Skeletal muscle tissue (tissue), 1 donor: Measurements from ENCODE around the gene PES1. TPM values are rescaled to one million over a fixed set of nuclear protein-coding genes. Genes with fewer than 3 reads are reported as not detected.

Experiments
- total RNA-seq: library from RNA; depleted of rRNA; stranded (reverse); fragments of >200 nt; gene quantifications from one replicate; pipeline ENCODE4 v1.2.3, GENCODE V29; 2014

Gene PES1
- total RNA-seq, 1 donor from 2014 or later: 43.3 TPM

Other genes starting within 250 kb of the PES1 start
- gene SF3A1, start 235.0 kb downstream of the PES1 start, total RNA-seq: 18.8 TPM
- gene CCDC157, start 234.9 kb downstream of the PES1 start, total RNA-seq: 1.0 TPM
- gene RNF215, start 204.5 kb downstream of the PES1 start, total RNA-seq: 7.3 TPM
- gene SEC14L2, start 194.9 kb downstream of the PES1 start, total RNA-seq: 2.1 TPM
- 6.8 TPM for gene MTFP1, start 166.1 kb downstream of the PES1 start, total RNA-seq
- not detected for gene SEC14L3, start 119.9 kb downstream of the PES1 start, total RNA-seq
- under 0.01 TPM for gene SEC14L4, start 86.2 kb downstream of the PES1 start, total RNA-seq
- not detected for gene SEC14L6, start 45.2 kb downstream of the PES1 start, total RNA-seq
- gene GAL3ST1, start 17.2 kb downstream of the PES1 start, total RNA-seq: 2.6 TPM
- 5.2 TPM for gene TCN2, start 15.3 kb upstream of the PES1 start, total RNA-seq
- gene SLC35E4, start 43.9 kb upstream of the PES1 start, total RNA-seq: 2.1 TPM
- gene DUSP18, start 76.0 kb upstream of the PES1 start, total RNA-seq: 1.0 TPM
- gene OSBP2, start 103.0 kb upstream of the PES1 start, total RNA-seq: 4.7 TPM